Measurements from ENCODE around the gene ACSM2B.
"Not testable (repeated sequence)": the region's sequence is repeated elsewhere in the genome, so short reads cannot be mapped to it uniquely, and the experiment has no call there.

- not testable (repeated sequence) for TF ChIP-seq POLR2A, CTCF, POLR2AphosphoS5 (IDR thresholded peaks at IDR 0.05)
Measured at GRCh38 chr16:20595068-20595467, 18.9 kb upstream of the ACSM2B start.
